GM10248 (cell line): ENCODE data around the gene PDCD2L.
"Not testable (repeated sequence)": the region's sequence is repeated elsewhere in the genome, so short reads cannot be mapped to it uniquely, and the experiment has no call there.

Source experiments
- CTCF ChIA-PET: fragments of 300-600 bp; sonication (Branson Sonifier 250); formaldehyde crosslinking; extraction: SDS; loops from one replicate; lab custom pipeline; 2021; ENCODE audit warnings: antibody characterized with exemption; lab: Yijun Ruan, JAX
- POLR2A ChIA-PET: fragments of 350-650 bp; sonication (Branson Sonifier 250); formaldehyde crosslinking; extraction: SDS; loops from one replicate; lab custom pipeline; 2020; ENCODE audit warnings: antibody characterized with exemption; lab: Yijun Ruan, JAX
- DNase-seq: peaks from one replicate; pipeline ENCODE4 v3.0.0; 2012; ENCODE audit errors: extremely low spot score
- CTCF ChIP-seq: IDR thresholded peaks from 2 replicates; pipeline ENCODE4 v1.5.1; 2012; ENCODE audit warnings: mild to moderate bottlenecking, low read depth; ENCODE audit errors: extremely low read depth, missing control alignments, control extremely low read depth

PDCD2L gene

GRCh38 chr19:34448191-34448590, 44.0 kb downstream of the PDCD2L start:
- TF ChIP-seq CTCF: no peak
- POLR2A ChIA-PET: no interaction called here
- CTCF ChIA-PET: interaction anchor here (0.9 to 1.4 kb wide), 3 partner anchors 9 to 18 kb away, joined by 3 read pairs; no protein-coding TSS in a partner anchor
- DNase-seq: no peak

- POLR2A ChIA-PET: no interaction called here
- no peak for DNase-seq
- CTCF ChIA-PET: interaction anchor here (0.9 to 1.3 kb wide), 3 partner anchors 10 to 29 kb away, joined by 3 read pairs; no protein-coding TSS in a partner anchor
- no peak for TF ChIP-seq CTCF
Measured at GRCh38 chr19:34452723-34453122, 48.5 kb downstream of the PDCD2L start.

- no peak for TF ChIP-seq CTCF
- no peak for DNase-seq
- POLR2A ChIA-PET: no interaction called here
- CTCF ChIA-PET: no interaction called here
Measured at GRCh38 chr19:34454091-34454490, 49.9 kb downstream of the PDCD2L start.

- no peak for DNase-seq
- ChIA-PET CTCF (no interaction called here), POLR2A (no interaction called here)
- TF ChIP-seq CTCF: no peak
Measured at GRCh38 chr19:34454685-34455084, 50.5 kb downstream of the PDCD2L start.

GRCh38 chr19:34455783-34456480, 51.7 kb downstream of the PDCD2L start:
- CTCF ChIA-PET, POLR2A ChIA-PET, DNase-seq: not testable (repeated sequence)

- ChIA-PET POLR2A (no interaction called here), CTCF (interaction anchor here (1.1 kb wide), 1 partner anchor 14 kb away, joined by 3 read pairs; no protein-coding TSS in a partner anchor)
- no peak for DNase-seq
- TF ChIP-seq CTCF: no peak
Measured at GRCh38 chr19:34457446-34457845, 53.2 kb downstream of the PDCD2L start.

- no peak for TF ChIP-seq CTCF
- ChIA-PET CTCF (interaction anchor here (1.2 to 1.6 kb wide), 2 partner anchors 10 to 14 kb away, joined by 3 read pairs; no protein-coding TSS in a partner anchor), POLR2A (no interaction called here)
- DNase-seq: no peak
Measured at GRCh38 chr19:34458677-34459076, 54.5 kb downstream of the PDCD2L start.
